Measurements from ENCODE around the gene KRTAP5-5.
"Not testable (repeated sequence)": the region's sequence is repeated elsewhere in the genome, so short reads cannot be mapped to it uniquely, and the experiment has no call there.

KRTAP5-5 gene

GRCh38 chr11:1660111-1660867 is 30.7 kb downstream of the KRTAP5-5 start:
- no peak for DNase-seq

GRCh38 chr11:1661454-1662269 is 32.1 kb downstream of the KRTAP5-5 start:
- DNase-seq = not testable (repeated sequence)

GRCh38 chr11:1662699-1663283 is 33.2 kb downstream of the KRTAP5-5 start:
- not testable (repeated sequence) for DNase-seq

GRCh38 chr11:1665313-1665712 is 35.7 kb downstream of the KRTAP5-5 start:
- no peak for DNase-seq

GRCh38 chr11:1667121-1667850 is 37.7 kb downstream of the KRTAP5-5 start:
- no peak for DNase-seq

- no peak for DNase-seq
Measured at GRCh38 chr11:1667906-1668305, 38.3 kb downstream of the KRTAP5-5 start.

GRCh38 chr11:1668911-1669473 is 39.4 kb downstream of the KRTAP5-5 start:
- DNase-seq = no peak

GRCh38 chr11:1669546-1670218 is 40.1 kb downstream of the KRTAP5-5 start:
- no peak for DNase-seq

- not testable (repeated sequence) for DNase-seq
Measured at GRCh38 chr11:1670457-1670856, 40.9 kb downstream of the KRTAP5-5 start.

GRCh38 chr11:1670905-1671371 is 41.4 kb downstream of the KRTAP5-5 start:
- DNase-seq = no peak

- no peak for DNase-seq
Measured at GRCh38 chr11:1671658-1672057, 42.1 kb downstream of the KRTAP5-5 start.

- no peak for DNase-seq
Measured at GRCh38 chr11:1672613-1673350, 43.2 kb downstream of the KRTAP5-5 start.

GRCh38 chr11:1673446-1674172 is 44.0 kb downstream of the KRTAP5-5 start:
- no peak for DNase-seq

- DNase-seq = no peak
Measured at GRCh38 chr11:1674173-1675131, 44.9 kb downstream of the KRTAP5-5 start.

- DNase-seq = no peak
Measured at GRCh38 chr11:1675536-1676228, 46.1 kb downstream of the KRTAP5-5 start.

GRCh38 chr11:1676229-1676740 is 46.7 kb downstream of the KRTAP5-5 start:
- DNase-seq = no peak

GRCh38 chr11:1679881-1680280 is 50.3 kb downstream of the KRTAP5-5 start:
- no peak for DNase-seq
